ENCODE measurements around the gene SPRY2.

- TF ChIP-seq, protein P1, sequence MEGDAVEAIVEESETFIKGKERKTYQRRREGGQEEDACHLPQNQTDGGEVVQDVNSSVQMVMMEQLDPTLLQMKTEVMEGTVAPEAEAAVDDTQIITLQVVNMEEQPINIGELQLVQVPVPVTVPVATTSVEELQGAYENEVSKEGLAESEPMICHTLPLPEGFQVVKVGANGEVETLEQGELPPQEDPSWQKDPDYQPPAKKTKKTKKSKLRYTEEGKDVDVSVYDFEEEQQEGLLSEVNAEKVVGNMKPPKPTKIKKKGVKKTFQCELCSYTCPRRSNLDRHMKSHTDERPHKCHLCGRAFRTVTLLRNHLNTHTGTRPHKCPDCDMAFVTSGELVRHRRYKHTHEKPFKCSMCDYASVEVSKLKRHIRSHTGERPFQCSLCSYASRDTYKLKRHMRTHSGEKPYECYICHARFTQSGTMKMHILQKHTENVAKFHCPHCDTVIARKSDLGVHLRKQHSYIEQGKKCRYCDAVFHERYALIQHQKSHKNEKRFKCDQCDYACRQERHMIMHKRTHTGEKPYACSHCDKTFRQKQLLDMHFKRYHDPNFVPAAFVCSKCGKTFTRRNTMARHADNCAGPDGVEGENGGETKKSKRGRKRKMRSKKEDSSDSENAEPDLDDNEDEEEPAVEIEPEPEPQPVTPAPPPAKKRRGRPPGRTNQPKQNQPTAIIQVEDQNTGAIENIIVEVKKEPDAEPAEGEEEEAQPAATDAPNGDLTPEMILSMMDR (IDR thresholded peaks at IDR 0.05; ENCODE audit: low read length): no peak
- no peak for TF ChIP-seq EZH2phosphoT487 (IDR thresholded peaks at IDR 0.05; ENCODE audit: low read length)
- TF ChIP-seq EZH2 (optimal IDR thresholded peaks at IDR 0.05; ENCODE audit: low read depth, low read length): no peak
Observed at GRCh38 chr13:80338781-80339562, 2.0 kb downstream of the SPRY2 start.
